H7 (cell line): ENCODE measurements around the gene VSIR. TPM values are rescaled to one million over a fixed set of nuclear protein-coding genes. Genes with fewer than 3 reads are reported as not detected.

Source experiments
- DNase-seq: peaks from one replicate; pipeline ENCODE4 v3.0.0; 2012
- H3K27me3 ChIP-seq: 2 replicates; pipeline ENCODE4 v1.6.0; 2011; ENCODE audit warnings: mild to moderate bottlenecking, low read length; ENCODE audit not compliant: control insufficient read depth, insufficient read depth
- H3K36me3 ChIP-seq: replicated peaks from 2 replicates; pipeline ENCODE4 v1.5.1; 2011; ENCODE audit warnings: low read length; ENCODE audit not compliant: control insufficient read depth, insufficient read depth
- H3K4me3 ChIP-seq: 2 replicates; pipeline ENCODE4 v1.5.1; 2011; ENCODE audit warnings: low read depth, mild to moderate bottlenecking, control low read depth, low read length, moderate library complexity; ENCODE audit not compliant: insufficient read depth
- total RNA-seq: library from RNA; depleted of rRNA; stranded (reverse); fragments of >200 nt; shearing (Covaris generic); gene quantifications from 2 replicates; pipeline ENCODE4 v1.2.3, GENCODE V29; 2014

Gene VSIR
- total RNA-seq, 1 experiment from 2014 or later, result 0.31 TPM

DNA sequence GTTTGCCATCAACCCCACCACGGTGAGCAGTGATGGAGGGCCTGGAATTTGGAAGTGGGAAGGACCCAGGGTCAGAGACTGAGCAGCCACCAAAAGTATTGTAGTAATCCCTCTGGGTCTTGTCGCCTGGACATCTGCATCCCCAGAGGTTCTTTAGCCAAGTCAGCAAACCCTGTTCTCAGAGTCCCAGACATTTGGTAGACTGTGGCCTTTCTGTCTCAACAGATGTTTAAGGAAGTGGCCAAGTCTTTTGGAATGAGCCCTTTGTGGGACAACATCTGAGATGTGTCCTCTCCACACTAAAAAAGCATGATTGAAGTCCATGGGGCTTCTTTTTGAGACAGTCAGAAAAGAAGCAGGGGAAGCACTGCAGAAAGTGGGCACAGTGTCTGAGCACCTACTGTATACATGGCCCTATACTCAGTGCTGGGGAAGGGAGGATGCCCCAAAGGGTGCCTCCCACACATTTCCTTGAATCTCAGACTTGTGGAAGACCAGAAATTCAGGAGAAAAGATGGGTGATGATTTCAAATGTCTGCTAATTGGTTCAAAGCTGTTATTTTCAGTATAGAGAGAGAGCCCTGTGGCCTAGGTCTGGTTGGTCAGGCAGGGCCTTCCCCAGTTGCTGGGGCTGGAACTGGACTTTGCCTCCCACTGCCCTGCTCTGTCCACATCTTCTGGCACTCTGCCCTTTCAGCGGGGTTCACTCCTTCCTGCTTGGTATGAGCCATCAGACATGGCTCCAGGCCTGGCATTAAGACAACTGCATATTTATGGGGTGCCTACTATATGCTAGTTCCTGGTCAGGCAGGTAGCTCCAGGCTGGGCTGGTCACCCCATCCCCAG, 26.5 kb upstream of the VSIR start:
- Histone ChIP-seq H3K36me3 (no peaks in the 10 kb centered on the region), H3K27me3 (peaks cover under 1% of the 10 kb centered on the region; the same call in 1 of the 2 replicates), H3K4me3 (no peak overlapping the region)
- DNase-seq, result no peak

DNA sequence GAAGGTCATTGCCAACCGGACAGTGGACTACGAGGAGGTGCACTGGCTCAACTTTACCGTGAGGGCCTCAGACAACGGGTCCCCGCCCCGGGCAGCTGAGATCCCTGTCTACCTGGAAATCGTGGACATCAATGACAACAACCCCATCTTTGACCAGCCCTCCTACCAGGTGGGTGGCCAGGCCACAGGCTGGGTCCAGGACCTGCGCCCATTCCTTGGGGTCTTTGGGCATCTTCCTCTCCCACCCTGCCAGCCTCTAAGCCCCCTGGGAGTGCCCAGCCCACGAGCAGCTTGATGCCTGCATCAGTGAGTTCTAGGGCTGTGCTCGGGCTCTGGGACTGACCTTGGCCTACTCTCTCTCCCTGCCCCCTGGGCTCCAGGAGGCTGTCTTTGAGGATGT, 25.8 kb upstream of the VSIR start:
- no peaks in the 10 kb centered on the region; the same call in 1 of the 2 replicates for H3K27me3 ChIP-seq
- no peak overlapping the region for H3K4me3 ChIP-seq
- H3K36me3 ChIP-seq, result no peaks in the 10 kb centered on the region
- DNase-seq, result no peak

DNA sequence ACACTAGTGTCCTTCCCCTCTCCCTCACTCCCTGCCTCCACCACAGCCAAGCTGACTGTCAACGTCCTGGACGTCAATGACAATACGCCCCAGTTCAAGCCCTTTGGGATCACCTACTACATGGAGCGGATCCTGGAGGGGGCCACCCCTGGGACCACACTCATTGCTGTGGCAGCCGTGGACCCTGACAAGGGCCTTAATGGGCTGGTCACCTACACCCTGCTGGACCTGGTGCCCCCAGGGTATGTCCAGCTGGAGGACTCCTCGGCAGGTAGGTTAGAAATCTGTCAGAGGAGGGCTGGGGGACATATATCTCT, 24.9 kb upstream of the VSIR start:
- Histone ChIP-seq H3K36me3 (no peaks in the 10 kb centered on the region), H3K27me3 (no peaks in the 10 kb centered on the region; the same call in 1 of the 2 replicates), H3K4me3 (no peak overlapping the region)
- no peak for DNase-seq

DNA sequence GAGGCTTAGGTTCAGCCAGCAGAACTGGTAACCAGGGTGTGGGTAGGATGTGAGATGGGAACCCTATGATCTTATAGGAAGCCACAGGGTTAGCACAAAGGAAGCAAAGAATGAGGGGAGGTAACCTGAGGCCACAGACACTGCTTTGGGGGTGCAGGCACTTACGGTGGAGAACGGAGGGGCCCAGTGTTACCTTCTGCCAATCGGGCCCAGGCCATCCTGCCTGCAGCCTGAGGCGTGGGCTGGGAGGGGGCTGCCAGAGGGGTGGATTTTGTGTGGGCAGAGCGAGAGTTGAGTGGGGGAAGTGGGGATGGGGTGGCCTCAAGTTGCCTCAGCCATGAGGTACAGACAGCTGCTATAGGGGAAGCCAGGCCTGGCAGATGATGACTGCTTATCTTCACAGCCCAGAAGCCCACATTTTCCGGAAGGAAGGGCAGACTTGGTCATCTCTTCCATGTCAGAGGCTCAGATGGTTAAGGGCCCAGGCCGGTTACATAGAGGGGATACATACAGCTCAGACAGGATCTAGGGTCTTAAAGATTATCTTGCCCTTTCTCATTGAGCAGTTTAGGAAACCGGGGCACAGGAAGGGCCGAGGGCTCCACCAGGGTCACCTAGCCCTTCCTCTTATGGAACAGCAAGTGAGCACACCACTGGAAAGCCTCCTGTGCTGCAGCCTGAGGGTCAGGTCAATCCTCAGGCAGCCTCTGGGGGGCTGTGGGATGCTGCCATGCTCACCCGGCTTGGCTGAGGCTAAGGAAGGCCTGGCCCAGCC, 24.4 kb upstream of the VSIR start:
- H3K36me3 ChIP-seq, result no peaks in the 10 kb centered on the region
- no peak overlapping the region for H3K4me3 ChIP-seq
- no peaks in the 10 kb centered on the region; the same call in 1 of the 2 replicates for H3K27me3 ChIP-seq
- no peak for DNase-seq

DNA sequence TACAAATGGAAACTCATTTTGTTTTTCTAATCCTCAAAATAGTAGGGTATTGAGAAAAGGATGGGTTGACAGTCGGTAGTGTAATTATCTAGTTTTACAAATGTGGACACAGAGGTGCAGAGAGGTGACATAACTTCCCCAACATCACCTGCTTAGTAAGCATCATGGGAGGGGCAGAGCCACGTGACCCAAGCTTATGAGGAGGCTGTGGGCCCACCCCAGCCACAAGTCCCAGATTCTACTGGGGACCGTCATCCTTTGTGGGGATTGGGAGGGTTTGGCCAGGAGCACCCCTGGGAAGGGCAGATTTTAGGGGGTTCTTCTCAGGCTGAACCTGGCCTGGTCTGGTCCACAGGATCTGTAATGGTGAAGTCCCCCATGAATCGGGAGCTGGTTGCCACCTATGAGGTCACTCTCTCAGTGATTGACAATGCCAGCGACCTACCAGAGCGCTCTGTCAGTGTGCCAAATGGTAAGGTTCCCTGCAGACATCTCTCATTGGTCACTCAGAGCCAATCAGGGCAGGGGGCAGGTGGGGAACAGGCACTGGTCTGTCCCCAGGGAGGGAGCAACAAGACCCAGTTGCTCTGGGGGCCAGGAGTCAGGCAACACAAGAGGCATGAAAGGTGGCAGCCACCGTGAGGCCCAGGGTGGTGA, 23.6 kb upstream of the VSIR start:
- Histone ChIP-seq H3K4me3 (no peak overlapping the region), H3K36me3 (no peaks in the 10 kb centered on the region), H3K27me3 (no peaks in the 10 kb centered on the region; the same call in 1 of the 2 replicates)
- DNase-seq, result no peak

DNA sequence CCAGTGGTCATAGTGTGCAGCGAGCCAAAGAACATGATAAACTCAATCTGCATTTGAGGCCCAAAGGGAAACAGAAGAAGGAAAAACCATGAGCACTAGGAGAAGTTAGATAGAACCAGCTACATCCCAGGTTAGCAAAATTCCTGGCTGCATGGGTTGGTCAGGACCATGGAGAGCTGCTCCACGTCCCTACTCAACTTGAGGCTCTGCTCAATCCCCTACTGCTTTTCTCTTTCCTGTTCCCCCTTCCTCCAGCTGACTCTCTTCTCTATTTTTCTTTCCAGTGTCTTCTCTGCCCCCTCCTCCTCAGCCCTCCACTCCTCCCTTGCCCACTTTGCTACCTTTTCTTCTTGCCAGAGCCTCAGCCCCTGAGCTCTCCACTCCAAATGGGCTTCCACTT, 21.9 kb upstream of the VSIR start:
- peak; percentile 83 for DNase-seq
- no peak overlapping the region for H3K4me3 ChIP-seq
- H3K36me3 ChIP-seq, result no peaks in the 10 kb centered on the region

DNA sequence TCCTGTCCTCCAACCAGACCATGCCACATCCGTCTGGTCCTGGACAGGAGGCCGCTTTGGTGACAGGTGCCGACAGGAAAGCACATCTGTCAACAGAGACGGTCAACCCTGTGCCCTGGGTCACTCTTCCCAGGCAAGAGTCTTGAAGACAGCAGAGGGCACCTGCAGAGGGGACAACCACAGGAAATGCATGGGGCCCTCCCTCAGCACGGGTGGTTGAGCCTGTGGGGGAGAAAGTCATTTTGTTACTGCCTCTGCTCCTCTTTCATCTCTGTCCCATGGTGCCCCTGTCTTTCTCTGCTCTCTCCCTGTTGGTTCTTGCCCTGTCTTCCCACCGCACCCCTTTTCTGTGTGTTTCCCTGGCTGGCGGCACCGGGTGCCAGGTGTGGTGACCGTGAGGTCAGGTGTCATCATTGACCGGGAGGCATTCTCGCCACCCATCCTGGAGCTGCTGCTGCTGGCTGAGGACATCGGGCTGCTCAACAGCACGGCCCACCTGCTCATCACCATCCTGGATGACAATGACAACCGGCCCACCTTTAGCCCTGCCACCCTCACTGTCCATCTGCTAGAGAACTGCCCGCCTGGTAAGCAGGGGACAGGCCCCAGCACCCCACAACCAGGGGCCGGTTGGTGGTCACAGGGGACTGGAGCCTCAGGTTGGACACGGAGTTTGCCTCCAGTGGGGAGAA, 17.6 kb upstream of the VSIR start:
- no peak for DNase-seq
- Histone ChIP-seq H3K27me3 (no peaks in the 10 kb centered on the region; the same call in 1 of the 2 replicates), H3K36me3 (no peaks in the 10 kb centered on the region)

More for the DNA sequence above, 21.9 kb upstream of the VSIR start:
- no peaks in the 10 kb centered on the region; the same call in 1 of the 2 replicates for H3K27me3 ChIP-seq

DNA sequence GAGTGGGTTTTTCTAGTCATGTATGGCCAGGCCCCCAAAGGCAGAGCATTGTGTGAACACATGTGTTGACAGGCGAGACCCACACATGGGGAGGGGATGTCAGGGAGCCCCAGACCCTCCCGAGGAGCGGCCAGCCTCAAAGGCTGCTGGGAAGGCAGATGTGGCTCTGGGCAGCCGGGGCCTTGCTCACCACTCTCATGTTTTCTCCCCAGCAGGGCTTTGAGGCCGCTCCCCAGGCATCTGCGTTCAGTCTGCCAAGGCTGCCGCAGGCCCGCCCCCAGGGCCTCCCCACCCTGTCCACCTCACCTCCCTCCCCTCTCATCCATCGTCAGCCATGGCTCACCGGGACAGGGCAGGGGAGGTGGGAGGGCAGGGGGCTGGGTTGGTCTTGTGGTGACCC, 16.6 kb upstream of the VSIR start:
- no peak overlapping the region for H3K4me3 ChIP-seq
- DNase-seq, result no peak

More for the DNA sequence above, 17.6 kb upstream of the VSIR start:
- H3K4me3 ChIP-seq, result no peak overlapping the region

DNA sequence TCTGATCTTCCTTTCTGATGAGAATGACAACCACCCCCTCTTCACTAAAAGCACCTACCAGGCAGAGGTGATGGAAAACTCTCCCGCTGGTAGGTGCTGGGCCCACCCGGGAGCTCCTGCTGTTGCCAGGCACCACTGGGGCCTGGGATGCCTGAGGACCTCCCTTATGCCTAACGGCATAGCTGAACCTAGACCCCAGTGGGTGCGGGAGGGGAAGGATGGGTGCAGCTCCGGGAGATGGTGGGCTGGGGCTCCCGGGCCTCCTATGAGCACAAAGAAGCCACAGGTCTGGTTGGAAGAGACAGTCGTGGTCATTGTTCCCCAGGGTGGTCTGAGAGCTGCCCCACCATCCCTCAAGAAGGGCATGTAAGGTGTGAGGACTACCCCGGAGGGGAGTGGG, 15.6 kb upstream of the VSIR start:
- Histone ChIP-seq H3K36me3 (no peaks in the 10 kb centered on the region), H3K4me3 (no peak overlapping the region), H3K27me3 (no peaks in the 10 kb centered on the region)
- no peak for DNase-seq

More for the DNA sequence above, 16.6 kb upstream of the VSIR start:
- H3K27me3 ChIP-seq, result no peaks in the 10 kb centered on the region; the same call in 1 of the 2 replicates
- no peaks in the 10 kb centered on the region for H3K36me3 ChIP-seq

DNA sequence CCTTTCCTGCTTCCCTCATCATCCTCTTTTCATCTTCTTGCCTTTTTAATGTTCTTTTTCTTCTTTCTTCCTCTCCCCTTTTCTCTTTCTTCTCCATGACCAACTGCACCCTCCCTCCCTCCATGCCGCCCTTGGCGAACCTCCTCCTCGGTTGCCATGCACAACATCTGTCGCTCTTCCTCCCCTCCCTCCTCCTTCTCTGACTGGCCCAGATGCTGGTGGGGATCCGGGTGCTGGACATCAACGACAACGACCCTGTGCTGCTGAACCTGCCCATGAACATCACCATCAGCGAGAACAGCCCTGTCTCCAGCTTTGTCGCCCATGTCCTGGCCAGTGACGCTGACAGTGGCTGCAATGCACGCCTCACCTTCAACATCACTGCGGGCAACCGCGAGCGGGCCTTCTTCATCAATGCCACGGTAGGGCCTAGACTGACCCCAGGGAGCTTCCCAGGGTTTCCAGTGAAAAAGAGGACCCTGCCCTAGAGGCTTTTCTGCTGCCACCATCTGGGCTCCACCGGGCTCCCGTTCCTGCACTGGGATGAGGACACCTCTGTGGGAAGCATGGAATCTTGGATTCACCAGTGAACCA, 11.5 kb upstream of the VSIR start:
- no peaks in the 10 kb centered on the region for H3K36me3 ChIP-seq
- DNase-seq, result no peak
- no peaks in the 10 kb centered on the region for H3K27me3 ChIP-seq
- H3K4me3 ChIP-seq, result no peak overlapping the region

DNA sequence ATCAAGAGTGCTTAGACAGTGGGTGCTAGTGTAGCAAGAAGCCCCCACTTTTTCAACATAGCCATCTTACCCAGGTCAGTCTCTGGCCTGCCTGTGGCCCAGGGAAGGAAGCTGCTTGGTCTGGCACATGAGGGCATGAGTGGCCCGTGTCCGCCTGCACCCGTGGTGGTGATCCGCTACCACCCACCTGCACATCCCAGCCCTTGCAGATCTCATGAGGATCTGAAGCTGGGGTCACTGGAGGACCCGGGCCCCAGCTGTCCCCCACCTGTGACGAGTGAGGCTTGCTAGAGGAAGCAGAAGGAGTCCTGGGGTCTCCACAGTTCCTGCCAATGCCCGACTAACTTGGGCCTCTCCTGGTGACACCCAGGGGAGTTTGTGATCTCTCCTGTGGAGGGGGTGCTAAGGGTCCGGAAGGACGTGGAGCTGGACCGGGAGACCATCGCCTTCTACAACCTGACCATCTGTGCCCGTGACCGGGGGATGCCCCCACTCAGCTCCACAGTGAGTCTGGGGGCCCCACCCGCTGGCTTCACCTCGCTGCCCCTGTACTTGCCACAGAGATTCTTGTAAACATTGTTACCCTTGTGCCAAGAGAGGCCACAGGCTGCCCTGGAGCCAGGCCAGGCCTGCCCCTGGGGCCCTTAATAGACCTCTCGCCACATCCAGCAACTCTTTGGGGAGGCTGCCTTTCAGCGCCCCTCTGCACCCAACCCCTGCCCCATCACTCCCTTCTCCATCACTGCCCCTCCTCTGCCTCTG, 10.8 kb upstream of the VSIR start:
- Histone ChIP-seq H3K27me3 (no peaks in the 10 kb centered on the region), H3K36me3 (no peaks in the 10 kb centered on the region), H3K4me3 (no peak overlapping the region)
- DNase-seq, result no peak

DNA sequence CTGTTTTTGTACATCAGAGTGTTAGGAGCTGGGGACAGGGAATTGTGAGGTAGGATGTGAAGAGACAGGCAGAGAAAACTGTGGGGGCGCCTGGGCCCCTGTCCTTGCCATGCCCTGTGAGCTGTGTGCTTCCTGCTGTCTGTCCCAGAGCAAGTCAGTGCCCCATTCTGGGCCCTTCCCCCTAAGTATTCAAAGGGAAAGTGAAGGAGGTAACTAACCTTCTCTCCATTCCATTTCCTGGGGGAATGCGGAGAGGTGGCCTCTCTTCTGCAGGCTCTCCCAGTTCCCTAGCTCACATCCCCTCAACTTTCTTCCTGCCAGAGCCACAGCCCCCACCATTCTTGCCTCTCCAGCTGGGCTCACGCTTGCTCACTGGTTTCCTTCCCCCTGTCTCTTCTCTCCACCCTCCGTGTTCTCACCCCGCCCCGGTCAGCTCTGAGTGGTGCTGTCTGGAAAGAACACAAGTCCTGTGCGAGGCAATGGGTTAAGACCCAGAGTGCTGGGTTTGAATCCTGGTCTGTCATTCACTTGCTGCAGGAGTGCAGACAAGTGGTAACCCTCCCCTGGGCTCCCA, 9.7 kb upstream of the VSIR start:
- Histone ChIP-seq H3K36me3 (no peaks in the 10 kb centered on the region), H3K27me3 (no peaks in the 10 kb centered on the region), H3K4me3 (no peak overlapping the region)
- peak; percentile 71 for DNase-seq

DNA sequence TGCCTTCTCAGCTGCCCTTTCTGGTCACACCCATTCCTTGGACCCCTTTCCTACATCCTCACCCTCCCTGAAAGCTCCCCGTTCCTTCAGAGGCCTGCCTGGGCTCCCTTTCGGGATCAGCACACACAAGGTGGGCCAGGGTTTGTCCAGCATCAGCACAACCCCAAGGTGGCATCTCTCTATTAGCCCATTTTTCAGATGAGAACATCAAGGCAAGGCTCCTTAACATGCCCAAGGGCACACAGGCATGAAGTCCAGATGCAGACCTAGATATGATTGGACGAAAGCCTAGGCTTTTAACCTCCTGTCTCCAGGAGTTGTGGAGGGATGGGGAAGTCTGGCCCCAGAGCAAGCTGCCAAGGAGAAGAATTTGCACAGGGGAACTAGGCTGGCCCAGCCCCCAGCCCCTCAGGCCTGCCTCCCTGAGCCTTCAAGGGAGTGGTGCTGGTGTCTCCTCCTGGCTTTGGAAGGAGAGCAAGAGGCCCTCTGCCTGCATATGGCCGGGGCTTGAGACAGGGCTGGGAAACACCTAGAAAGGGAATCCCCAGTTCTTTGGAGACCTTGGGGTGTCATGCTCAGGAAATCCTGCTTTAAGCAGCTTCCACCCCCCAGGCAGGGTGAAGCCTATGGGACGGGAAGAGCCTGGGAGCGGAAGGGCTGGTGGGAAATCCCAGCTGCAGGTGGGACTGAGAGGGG, 9.0 kb upstream of the VSIR start:
- H3K27me3 ChIP-seq, result no peaks in the 10 kb centered on the region
- H3K4me3 ChIP-seq, result no peak overlapping the region
- no peaks in the 10 kb centered on the region for H3K36me3 ChIP-seq
- peak; percentile 55 for DNase-seq
